Epidermal melanocyte (primary cell): Measurements from ENCODE around the gene TET3.

Experiments
- DNase-seq: peaks from one replicate; pipeline ENCODE4 v3.0.0; 2011; ENCODE audit warnings: low spot score; ENCODE audit not compliant: insufficient read length

TET3 gene

GRCh38 chr2:74004212-74005182, 19.8 kb downstream of the TET3 start:
- DNase-seq = no peak

- no peak for DNase-seq
These were observed 21.1 kb downstream of the TET3 start for GRCh38 chr2:74005786-74006185.

DNA sequence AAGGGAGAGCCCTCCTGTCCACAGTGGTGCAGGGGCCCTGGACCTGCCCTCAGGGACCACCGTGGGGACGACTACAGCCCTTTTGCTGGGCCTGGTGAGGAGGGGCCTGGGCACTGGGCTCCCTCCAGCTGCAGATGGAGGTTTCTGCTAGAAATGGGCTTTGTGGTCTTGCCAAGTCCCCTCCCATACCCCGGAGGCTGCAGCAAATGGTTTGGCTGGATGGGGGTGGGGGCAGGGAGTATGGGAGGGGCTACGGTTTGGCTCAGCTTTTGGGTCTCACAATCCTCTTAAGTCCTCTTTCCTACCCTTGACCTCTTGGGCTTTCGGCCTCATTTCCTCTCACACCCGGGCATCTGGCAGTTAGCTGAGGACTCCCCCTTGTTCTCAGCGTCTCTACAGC, 21.7 kb downstream of the TET3 start:
- no peak for DNase-seq

- no peak for DNase-seq
These were observed 22.4 kb downstream of the TET3 start for GRCh38 chr2:74007121-74007520.

DNA sequence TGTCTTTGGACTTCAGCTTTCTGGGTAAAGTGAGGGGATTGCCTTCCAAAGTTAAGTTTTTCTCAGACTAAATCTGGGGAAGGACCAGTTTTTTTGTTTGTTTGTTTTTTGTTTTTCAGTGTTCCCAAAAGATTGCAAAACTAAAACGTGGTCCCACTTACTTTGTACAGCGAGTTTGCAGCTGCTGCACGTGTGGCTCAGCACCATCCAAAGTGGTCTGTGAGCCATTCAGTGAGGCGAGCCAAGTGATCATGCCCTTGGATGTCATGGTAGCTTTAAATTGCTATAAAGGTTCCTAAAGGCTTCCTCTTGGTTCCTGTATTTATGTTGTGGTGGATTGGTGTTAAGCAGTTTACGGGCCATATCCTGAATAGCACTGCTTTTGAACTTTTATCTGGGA, 23.0 kb downstream of the TET3 start:
- no peak for DNase-seq

DNA sequence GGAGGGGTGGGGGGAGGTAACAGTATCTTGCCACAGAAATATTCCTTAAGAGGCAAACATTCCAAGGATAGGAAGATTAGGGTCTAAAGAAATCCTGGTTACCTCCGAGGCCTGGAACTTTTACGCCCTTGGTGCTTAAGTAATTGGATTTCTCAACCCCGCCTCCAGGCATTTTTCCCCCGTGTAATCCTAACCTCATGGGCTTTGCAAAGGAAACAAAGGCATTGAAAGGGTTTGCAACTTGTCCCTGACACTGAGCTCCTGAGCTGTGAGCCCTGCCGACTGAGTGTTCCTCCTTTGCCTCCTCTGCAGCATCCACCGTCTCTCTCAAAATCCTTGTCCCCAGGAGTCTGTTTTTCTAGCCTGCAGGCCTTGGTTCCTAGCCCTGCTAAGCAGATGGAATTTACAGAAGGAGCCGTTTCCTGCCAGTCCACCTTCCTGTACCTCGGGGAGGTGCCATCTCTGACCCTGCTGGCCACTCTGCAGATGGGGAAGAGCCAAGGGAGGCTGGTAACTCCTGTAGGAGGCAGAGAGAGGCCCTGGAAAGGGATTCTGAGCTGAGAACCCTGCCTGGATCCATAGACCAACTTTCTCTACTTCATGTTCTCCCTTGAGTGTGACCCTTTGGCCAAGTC, 24.2 kb downstream of the TET3 start:
- no peak for DNase-seq

DNA sequence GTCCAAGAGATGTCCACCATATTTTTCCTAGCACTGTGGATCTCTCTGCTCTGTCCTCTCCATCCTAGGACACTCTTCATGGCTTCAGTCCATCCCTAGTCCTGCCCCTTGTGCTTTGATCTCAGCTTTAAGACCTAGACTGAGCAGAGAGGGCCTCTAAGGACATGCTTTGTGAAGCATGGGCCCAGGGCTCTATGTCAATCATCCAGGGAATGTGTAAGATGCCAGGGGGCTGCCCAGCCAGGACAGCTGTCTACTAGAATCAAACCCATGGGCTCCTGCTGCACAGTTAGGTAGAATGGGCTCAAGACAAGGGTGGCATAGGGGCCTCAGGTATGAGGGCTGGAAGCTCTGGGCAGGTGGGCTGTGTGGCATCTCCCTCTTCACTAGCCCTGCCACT, 24.9 kb downstream of the TET3 start:
- DNase-seq = no peak

DNA sequence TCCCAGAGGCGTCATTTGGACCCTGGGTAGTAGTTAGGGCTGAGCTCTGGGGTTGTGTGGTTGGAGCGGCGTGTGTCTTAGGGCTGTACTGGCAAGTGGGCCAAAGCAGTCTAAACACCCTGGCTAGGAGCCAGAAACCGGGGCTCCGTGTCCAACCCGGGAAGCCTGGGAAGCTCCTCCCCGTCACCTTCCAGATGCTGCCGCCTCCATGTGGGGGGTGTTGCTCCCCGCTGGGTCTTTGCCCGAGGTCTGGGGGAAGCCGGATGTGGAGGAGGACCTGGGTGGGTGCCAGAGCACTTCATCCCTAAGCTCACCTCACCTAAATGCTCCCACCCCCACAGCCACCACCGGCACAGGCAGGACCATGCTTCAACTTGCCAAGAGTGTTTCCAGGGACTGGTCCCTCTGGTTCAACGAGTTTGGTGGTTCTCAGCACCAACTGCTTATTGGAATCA, 25.4 kb downstream of the TET3 start:
- no peak for DNase-seq

DNA sequence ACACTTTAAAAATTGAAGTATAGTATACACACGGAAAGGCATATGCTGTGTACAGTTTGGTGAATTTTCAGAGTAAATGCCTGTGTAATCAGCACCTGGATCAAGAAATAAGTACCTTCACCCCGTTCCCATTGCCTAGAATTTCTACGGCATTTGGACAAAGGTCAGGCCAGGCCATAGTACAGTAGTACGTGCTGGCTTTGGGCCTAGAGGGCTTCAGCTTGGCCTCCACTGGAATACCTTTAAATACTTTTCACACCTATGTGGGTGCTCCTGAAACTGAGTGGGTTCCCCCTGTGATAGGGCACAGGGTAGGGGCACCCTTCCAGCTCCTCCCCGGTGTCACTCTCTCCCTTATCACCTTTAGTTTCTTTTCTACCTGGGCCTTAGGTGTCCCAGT, 26.5 kb downstream of the TET3 start:
- DNase-seq = no peak

DNA sequence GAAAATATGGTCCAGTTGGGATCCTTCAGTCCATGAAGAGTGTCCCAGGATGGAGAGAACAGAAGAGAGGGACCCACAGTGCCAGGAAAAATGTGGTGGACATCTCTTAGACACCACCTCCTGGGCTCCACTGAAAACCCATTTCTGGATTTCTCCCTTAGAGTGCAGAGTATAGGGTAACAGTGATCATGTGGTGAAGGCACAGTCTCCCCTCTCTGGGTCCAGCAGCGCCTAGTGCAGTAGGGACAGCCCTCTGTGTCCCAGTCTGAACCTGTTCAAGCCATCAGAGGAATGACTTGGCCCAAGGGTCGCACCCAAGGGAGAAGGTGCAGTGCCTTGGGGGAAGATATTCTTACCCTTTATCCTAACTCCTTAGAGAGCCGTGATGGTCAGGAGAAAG, 30.1 kb downstream of the TET3 start:
- no peak for DNase-seq

DNA sequence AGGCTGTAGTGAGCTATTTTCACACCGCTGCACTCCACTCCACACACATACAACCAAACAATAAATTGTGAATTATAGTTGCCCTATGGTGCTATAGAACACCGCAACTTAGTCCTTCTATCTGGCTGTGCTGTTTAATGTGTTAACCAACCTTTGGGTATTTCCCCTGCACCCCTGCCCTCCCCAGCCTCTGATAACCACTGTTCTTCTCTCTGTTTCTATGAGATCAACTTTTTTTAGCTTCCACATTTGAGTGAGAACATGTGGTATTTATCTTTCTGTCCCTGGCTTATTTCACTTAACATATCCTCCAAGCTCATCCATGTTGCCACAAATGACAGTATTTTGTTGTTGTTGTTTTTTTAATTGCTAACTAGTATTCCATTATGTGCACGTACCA, 32.5 kb downstream of the TET3 start:
- no peak for DNase-seq

DNA sequence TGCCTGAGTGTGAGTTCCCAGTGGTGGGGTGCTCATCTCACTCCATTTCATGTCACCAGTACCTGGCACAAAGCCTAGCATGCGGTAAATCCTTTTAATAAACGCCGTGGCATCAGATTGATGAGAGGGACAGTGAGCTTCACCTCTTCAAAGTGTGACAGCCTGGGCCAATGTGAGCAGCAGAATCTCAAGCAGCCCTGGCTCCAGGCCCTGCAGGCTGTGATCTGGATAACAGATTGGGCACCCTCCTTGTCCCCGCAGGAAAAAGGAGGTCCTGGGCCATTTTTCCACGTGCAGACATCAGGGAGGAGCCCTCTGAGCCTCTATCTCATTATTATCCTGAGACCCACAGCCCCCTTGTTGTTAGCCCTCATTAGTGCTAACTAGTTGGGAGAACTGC, 34.8 kb downstream of the TET3 start:
- no peak for DNase-seq

DNA sequence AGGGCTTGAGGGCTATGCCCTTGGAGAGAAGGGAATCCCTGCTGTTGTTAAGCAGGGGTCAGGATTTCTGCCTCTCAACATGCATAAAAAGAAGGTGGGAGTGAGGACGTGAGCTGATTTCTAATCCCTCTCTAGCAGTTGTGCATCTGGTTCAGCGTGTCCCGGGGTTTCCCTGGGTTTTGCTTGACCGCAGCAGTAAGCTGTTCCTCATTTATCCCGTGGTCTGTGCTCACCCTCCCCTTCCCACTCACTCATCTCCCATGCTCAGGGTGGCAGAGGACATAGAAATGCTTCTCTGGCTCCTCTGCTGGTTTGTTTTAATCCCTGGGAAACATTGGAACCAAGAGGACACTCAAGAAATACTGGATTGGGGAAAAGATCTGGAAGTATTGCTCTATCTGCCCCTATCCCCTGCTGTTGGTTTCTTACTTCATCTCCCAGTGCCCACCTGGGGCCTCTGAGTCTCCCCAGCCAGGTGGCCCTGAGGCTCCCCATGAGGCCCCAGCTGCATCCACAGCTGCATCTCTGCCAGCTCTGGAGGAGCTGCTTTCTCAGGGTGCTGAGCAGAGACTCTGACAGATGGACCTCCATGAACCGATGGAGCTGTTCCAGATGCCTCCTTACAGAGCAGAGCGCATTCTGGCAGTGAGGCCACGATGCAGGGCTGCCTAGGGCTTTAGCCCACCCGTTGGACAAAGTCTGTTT, 36.1 kb downstream of the TET3 start:
- no peak for DNase-seq

- DNase-seq = no peak
These were observed 36.7 kb downstream of the TET3 start for GRCh38 chr2:74021407-74021755.

DNA sequence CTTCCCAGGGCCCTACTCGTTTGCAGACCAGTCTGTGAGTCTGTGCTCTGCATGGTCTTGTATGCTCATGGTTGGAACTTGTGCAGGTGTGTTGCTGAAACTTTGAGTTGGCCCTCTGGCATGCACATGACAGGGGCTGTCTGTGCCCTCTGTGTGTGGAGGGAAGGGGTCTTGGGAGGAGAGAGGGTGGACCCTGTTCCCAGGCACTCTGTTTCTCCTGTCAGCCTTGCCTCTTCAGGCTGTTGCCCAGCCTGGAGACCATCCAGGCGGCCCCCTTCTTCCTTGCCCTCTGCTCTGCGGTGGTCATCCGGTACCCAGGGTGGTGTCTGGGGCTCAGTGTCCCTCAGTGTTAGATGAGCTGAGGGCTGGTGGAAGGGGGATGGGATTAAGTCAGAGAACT, 39.5 kb downstream of the TET3 start:
- no peak for DNase-seq

DNA sequence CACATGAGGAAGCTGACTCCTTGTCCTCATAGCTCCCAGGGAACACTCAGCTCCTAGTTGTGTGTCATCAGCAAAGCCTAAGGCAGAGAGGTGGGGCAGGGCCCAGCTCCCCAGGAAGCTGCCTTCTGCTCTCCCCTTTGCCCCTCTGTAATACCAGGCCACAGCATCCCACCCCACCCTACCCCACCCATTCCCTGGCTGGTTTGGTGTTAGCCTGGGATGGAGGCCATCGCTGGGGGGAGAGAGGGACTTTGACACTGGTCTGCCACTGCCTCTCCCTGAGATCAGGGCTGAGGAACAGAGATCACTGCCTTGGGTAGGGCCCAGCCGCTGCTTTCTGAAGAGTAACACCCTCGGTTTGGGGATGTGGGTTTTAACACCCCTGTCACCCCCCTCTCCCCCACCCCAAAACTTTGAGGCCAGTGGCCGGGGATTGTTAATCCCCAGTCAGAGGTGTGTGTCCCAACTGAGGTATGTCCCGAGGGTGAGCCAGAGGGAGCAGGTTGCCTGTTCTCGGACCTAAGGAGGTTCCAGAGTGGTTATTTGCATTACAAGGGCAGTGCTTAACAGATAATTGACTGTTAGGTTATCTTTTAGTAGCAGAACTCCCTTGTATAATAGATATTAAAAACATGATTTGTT, 41.4 kb downstream of the TET3 start:
- no peak for DNase-seq

GRCh38 chr2:74026687-74027241, 42.1 kb downstream of the TET3 start:
- no peak for DNase-seq

GRCh38 chr2:74027496-74027895, 42.8 kb downstream of the TET3 start:
- no peak for DNase-seq

DNA sequence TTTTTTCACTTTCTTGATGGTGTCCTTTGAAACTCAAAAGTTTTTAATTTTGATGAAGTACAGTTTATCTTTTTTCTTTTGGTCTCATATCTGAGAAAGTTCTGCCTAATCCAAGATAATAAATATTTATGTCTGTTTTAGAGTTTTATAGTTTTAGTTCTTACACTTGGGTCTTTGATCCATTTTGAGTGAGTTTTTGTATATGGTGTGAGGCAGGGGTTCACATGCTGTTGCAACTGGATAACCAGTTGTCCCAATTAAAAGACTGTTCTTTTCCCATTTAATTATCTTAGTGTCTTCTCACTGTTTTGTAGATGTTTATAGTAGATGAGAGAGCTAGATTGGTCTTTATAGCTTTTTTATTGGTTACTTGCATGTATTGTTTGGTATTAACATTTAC, 43.6 kb downstream of the TET3 start:
- no peak for DNase-seq

DNA sequence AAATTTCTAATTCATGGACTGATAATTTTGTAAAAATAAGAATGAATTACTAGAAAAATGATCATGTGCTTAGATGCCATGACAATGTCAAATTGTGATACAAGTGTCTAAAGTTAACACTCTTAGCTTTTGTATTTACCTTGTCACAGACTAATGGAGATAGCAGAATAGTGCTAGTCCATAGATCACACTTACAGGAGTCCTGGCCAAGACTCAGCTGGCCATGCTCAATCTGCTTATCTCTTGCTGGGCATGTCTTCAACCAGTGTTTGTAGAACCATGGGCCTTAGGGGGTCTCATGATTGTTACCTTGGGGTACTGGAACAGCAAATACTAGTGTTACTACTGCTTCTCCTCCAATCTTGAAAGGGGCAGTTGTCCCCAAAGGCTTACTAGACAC, 44.0 kb downstream of the TET3 start:
- no peak for DNase-seq

DNA sequence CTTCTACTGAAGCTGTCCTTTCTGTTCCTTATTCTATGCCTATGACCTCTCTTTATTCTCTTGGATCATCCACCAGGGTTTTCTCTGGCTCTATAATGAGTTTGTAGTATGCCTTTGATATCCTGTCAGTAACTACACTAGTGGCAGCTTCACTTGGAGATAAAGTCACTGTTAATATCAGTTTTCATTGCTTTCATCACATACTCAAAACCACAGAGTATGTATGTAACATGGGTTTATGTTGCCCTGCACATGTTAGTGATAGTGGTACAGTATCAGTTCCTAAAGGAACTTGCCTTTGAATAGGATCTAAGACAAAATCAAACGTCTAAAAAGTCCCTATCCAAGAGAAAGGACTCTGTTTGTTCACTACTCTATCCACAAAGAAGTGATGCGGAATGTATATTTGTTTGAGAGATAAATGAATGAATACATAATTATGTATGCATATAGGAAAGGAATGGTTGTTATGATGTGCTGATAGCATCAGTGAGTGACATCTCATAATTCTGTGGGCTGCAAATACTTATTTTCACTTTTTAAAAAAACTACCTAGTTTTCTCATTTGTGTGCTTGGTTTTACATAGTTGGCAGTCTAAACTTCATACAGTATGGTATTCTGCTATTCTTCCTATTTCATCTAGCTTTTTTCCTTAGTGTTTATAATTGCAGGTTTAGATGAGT, 45.1 kb downstream of the TET3 start:
- DNase-seq = no peak
